Sigmoid colon (tissue), 4 donors: Measurements from ENCODE around the gene SCAF4.

Source experiments
- CTCF ChIP-seq, 4 experiments: fragments of 450-650 bp in 3 of 4; fragments of 200-600 bp in 1 of 4; IDR thresholded peaks; one replicate each; pipeline ENCODE4 v1.5.1; 2016 to 2019; ENCODE audit warnings: antibody characterized with exemption in 4 of 4, mild to moderate bottlenecking in 3 of 4, moderate library complexity in 2 of 4
- POLR2AphosphoS5 ChIP-seq, 4 donors: sonication (generic); formaldehyde crosslinking; IDR thresholded peaks; one replicate each; pipeline ENCODE4 v1.6.1; 2017; ENCODE audit warnings: antibody characterized with exemption in 4 of 4

DNA sequence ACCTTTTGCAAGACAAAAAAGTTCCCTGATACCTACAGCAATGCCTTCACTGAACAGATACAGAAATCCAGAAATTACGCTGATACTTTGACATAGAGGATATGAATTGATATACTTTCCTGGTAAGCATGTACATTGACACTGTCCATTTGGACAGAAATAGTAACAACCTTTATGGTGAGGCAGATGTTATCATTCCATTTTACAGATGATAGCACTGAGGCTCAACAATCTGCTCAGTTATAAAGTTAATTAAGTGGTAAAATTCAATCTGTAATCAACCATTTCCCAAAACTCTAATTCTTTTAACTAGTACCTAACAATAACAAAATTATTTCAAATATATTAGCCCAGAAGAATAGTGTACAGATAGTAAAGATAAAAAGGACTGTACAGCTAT, 20.6 kb downstream of the SCAF4 start:
- no peak for TF ChIP-seq CTCF (IDR thresholded peaks at IDR 0.05)
- TF ChIP-seq POLR2AphosphoS5 (IDR thresholded peaks at IDR 0.05), result no peak
